Spleen (tissue), 11 donors: ENCODE data around the gene SATB1. TPM values are rescaled to one million over a fixed set of nuclear protein-coding genes. Genes with fewer than 3 reads are reported as not detected.

ENCODE experiments used
- DNase-seq: peaks from one replicate; pipeline ENCODE4 v3.0.0-alpha.2; 2020
- H3K27ac ChIP-seq, 8 donors: fragments of 200-600 bp; sonication (generic) in 7 of 8; 1 replicate in 4 of 8; 2 replicates in 4 of 8; pipeline versions ENCODE4 v1.5.0 to v1.8.0; 2016 to 2021; ENCODE audit warnings: inconsistent platforms in 4 of 8, mild to moderate bottlenecking in 4 of 8, moderate library complexity in 1 of 8
- H3K27me3 ChIP-seq, 7 donors: fragments of 200-600 bp; sonication (generic) in 6 of 7; replicated peaks in 1 of 7; 1 replicate in 4 of 7; 2 replicates in 3 of 7; pipeline versions ENCODE4 v1.5.0 to v1.8.0; 2016 to 2021; ENCODE audit warnings: inconsistent platforms in 3 of 7, mild to moderate bottlenecking in 1 of 7
- H3K36me3 ChIP-seq, 6 donors: fragments of 200-600 bp; sonication (generic) in 5 of 6; 1 replicate in 4 of 6; 2 replicates in 2 of 6; pipeline versions ENCODE4 v1.5.0 to v1.8.0; 2016 to 2021; ENCODE audit warnings: inconsistent platforms in 2 of 6
- H3K4me1 ChIP-seq, 6 donors: fragments of 200-600 bp; sonication (generic) in 5 of 6; 1 replicate in 3 of 6; 2 replicates in 3 of 6; pipeline versions ENCODE4 v1.5.0 to v1.8.0; 2016 to 2021; ENCODE audit warnings: inconsistent platforms in 3 of 6
- H3K4me3 ChIP-seq, 8 donors: fragments of 200-600 bp; sonication (generic) in 7 of 8; 1 replicate in 4 of 8; 2 replicates in 4 of 8; pipeline versions ENCODE4 v1.5.0 to v1.8.0; 2016 to 2021; ENCODE audit warnings: inconsistent platforms in 4 of 8, mild to moderate bottlenecking in 4 of 8, moderate library complexity in 2 of 8
- H3K9me3 ChIP-seq, 8 donors: fragments of 200-600 bp; sonication (generic) in 7 of 8; 1 replicate in 4 of 8; 2 replicates in 4 of 8; pipeline versions ENCODE4 v1.5.0 to v1.8.0; 2016 to 2021; ENCODE audit warnings: inconsistent platforms in 4 of 8
- CTCF ChIP-seq, 11 experiments: fragments of 200-600 bp in 7 of 11; fragments of 450-650 bp in 4 of 11; sonication (generic) in 4 of 11; IDR thresholded peaks in 8 of 11; conservative IDR thresholded peaks in 3 of 11; 1 replicate in 7 of 11; 2 replicates in 4 of 11; pipeline versions ENCODE4 v1.4.0 to v1.8.0; 2016 to 2021; ENCODE audit warnings: antibody characterized with exemption in 11 of 11, inconsistent platforms in 4 of 11, mild to moderate bottlenecking in 1 of 11
- POLR2A ChIP-seq, 3 donors: fragments of 450-650 bp; IDR thresholded peaks; one replicate each; pipeline ENCODE4 v1.5.1; 2017; ENCODE audit warnings: antibody characterized with exemption in 3 of 3, mild to moderate bottlenecking in 1 of 3
- POLR2AphosphoS5 ChIP-seq, 3 donors: sonication (generic); formaldehyde crosslinking; IDR thresholded peaks; one replicate each; pipeline ENCODE4 v1.5.1; 2017; ENCODE audit warnings: antibody characterized with exemption in 3 of 3
- WGBS, 5 donors: extraction: QIAGEN DNeasy Blood & Tissue Kit in 3 of 5; methylation state at CpG; one replicate each; pipeline versions ENCODE4 v1.1.5 to v1.1.7; 2013 to 2018; 5-methylcytosine and 5-hydroxymethylcytosine counted together
- intact Hi-C: fragments of 100-400 bp; cut with DNase I; formaldehyde crosslinking; loops from one replicate; pipeline ENCODE4 v1.15.0; 2023; ENCODE audit warnings: low total_unique reads
- polyA plus RNA-seq, 3 donors: library from polyadenylated mRNA; stranded (reverse); fragments of 200-250 nt; gene quantifications; one replicate each; pipeline ENCODE4 v1.2.1, GENCODE V29; 2013
- total RNA-seq, 7 donors: library from RNA; depleted of rRNA in 3 of 7; stranded (reverse); fragments of >200 nt in 3 of 7; fragmentation: NEBNext Ultra II Directional in 4 of 7; extraction: Animal tissue kit (Norgen Biotek cat#: 25700) in 4 of 7; gene quantifications; one replicate each; pipeline versions ENCODE4 v1.1.0 to v1.2.1, GENCODE V29; 2016 to 2021
- donor health status: healthy with polysubstance abuse.
- donor health status: DM: no; HTN: no; CAD: no; lungs with moderate emphysema.
- donor health status: DM: no; HTN: no; CAD: no.
- donor health status: Bipolar disorder and iron deficiency.
- donor health status: healthy.
- donor health status: DM: no; HTN: no; CAD: no.
- donor health status: DM: yes; HTN: yes; CAD: no.

The SATB1 gene
- total and polyA plus RNA-seq, 10 donors: 11.7 to 104 (median 59.1) TPM

- no peak for DNase-seq
- peaks cover 0 to 40% (median 18%) of the 10 kb centered on the region in 6 donors for H3K36me3 ChIP-seq
- intact Hi-C loops: no loop called here
- TF ChIP-seq POLR2A (IDR thresholded peaks at IDR 0.05) (no peak), CTCF (IDR thresholded peaks at IDR 0.05 in 8 of 11, conservative IDR thresholded peaks at IDR 0.05 in 3 of 11) (no peak), POLR2AphosphoS5 (IDR thresholded peaks at IDR 0.05) (no peak)
- no peaks in the 10 kb centered on the region for H3K9me3 ChIP-seq
- WGBS, 5 donors: 73 to 95% (median 79%) methylated on average over 5 of the region's 5 CpGs
- no peak overlapping the region for H3K4me3 ChIP-seq
- no peaks in the 10 kb centered on the region for H3K27me3 ChIP-seq
- peaks cover 0 to 10% (median 0%) of the 10 kb centered on the region in 6 donors for H3K4me1 ChIP-seq
- no peak overlapping the region for H3K27ac ChIP-seq
These were observed 70.4 kb downstream of the SATB1 start for GRCh38 chr3:18354701-18355100.

GRCh38 chr3:18351823-18352744 lies 73.1 kb downstream of the SATB1 start:
- WGBS, 5 donors: 86 to 92% (median 90%) methylated on average over 12 of the region's 12 CpGs
- TF ChIP-seq POLR2AphosphoS5 (IDR thresholded peaks at IDR 0.05) (no peak), POLR2A (IDR thresholded peaks at IDR 0.05) (no peak), CTCF (IDR thresholded peaks at IDR 0.05 in 8 of 11, conservative IDR thresholded peaks at IDR 0.05 in 3 of 11) (no peak)
- Histone ChIP-seq H3K27me3 (no peaks in the 10 kb centered on the region), H3K36me3 (peaks cover 0 to 60% (median 32%) of the 10 kb centered on the region in 6 donors), H3K9me3 (no peaks in the 10 kb centered on the region), H3K4me1 (peaks cover 0 to 10% (median 0%) of the 10 kb centered on the region in 6 donors), H3K4me3 (no peak overlapping the region), H3K27ac (peak overlapping the region in 6 of 8 donors; percentile 15 to 62 (median 32))
- no peak for DNase-seq
- intact Hi-C loops: no loop called here

- Histone ChIP-seq H3K4me1 (peaks cover 0 to 10% (median 0%) of the 10 kb centered on the region in 6 donors), H3K4me3 (no peak overlapping the region), H3K27me3 (no peaks in the 10 kb centered on the region), H3K27ac (peak overlapping the region in 1 of 8 donors; percentile 37), H3K9me3 (no peaks in the 10 kb centered on the region), H3K36me3 (peaks cover 0 to 60% (median 32%) of the 10 kb centered on the region in 6 donors)
- intact Hi-C loops: no loop called here
- WGBS, 5 donors: 83 to 96% (median 88%) methylated on average over 5 of the region's 5 CpGs
- no peak for DNase-seq
- no peak for TF ChIP-seq POLR2A (IDR thresholded peaks at IDR 0.05)
- TF ChIP-seq CTCF (IDR thresholded peaks at IDR 0.05 in 8 of 11, conservative IDR thresholded peaks at IDR 0.05 in 3 of 11): no peak
- TF ChIP-seq POLR2AphosphoS5 (IDR thresholded peaks at IDR 0.05): no peak
These were observed 74.0 kb downstream of the SATB1 start for GRCh38 chr3:18351069-18351628.
